Measurements from ENCODE around the gene MBD3. TPM values are rescaled to one million over a fixed set of nuclear protein-coding genes. Genes with fewer than 3 reads are reported as not detected.
A peak's percentile ranks its signal among the peaks of the same experiment; 100 is the strongest.

MBD3 gene
- total and polyA plus RNA-seq, 7 donors: 26.1 to 105 (median 61.7) TPM

- no peaks in the 10 kb centered on the region for H3K27me3 ChIP-seq
- H3K4me3 ChIP-seq: no peak overlapping the region
- intact Hi-C loops (cut with DNase I): loop anchor here (5.0 kb wide), 1 partner anchor 41 kb away; the partner anchor contains the start of gene MEX3D
- H3K9me3 ChIP-seq: no peaks in the 10 kb centered on the region
- 53 to 72% methylated on average over 23 of the region's 23 CpGs for WGBS, 2 donors
- no peak for DNase-seq
- H3K36me3 ChIP-seq: peaks cover 7 to 36% (median 16%) of the 10 kb centered on the region in 4 donors
- no peak for TF ChIP-seq CTCF (IDR thresholded peaks at IDR 0.05)
- no peak for TF ChIP-seq POLR2A (IDR thresholded peaks at IDR 0.05)
- TF ChIP-seq POLR2AphosphoS5 (IDR thresholded peaks at IDR 0.05): no peak
- no peak for TF ChIP-seq EP300 (IDR thresholded peaks at IDR 0.05)
- peaks cover 0 to 24% (median 22%) of the 10 kb centered on the region in 4 donors for H3K4me1 ChIP-seq
- no peak overlapping the region for H3K27ac ChIP-seq
Observed at GRCh38 chr19:1608359-1609102, 15.9 kb upstream of the MBD3 start.

- Histone ChIP-seq H3K36me3 (peaks cover 0 to 20% (median 1%) of the 10 kb centered on the region in 4 donors), H3K4me3 (peak overlapping the region; percentile 87 to 98 (median 95)), H3K27ac (peak overlapping the region; percentile 90 to 96 (median 94)), H3K9me3 (no peaks in the 10 kb centered on the region), H3K4me1 (peaks cover 0 to 39% (median 36%) of the 10 kb centered on the region in 4 donors), H3K27me3 (no peaks in the 10 kb centered on the region)
- TF ChIP-seq POLR2A (IDR thresholded peaks at IDR 0.05) (no peak), POLR2AphosphoS5 (IDR thresholded peaks at IDR 0.05) (no peak), EP300 (IDR thresholded peaks at IDR 0.05) (no peak)
- WGBS, 2 donors: 9 to 18% methylated on average over 16 of the region's 16 CpGs
- DNase-seq: no peak
- intact Hi-C loops (cut with DNase I): loop anchor here (1.0 to 5.0 kb wide), 2 partner anchors 39 to 45 kb away; partner anchors contain the start of gene MEX3D
Observed at GRCh38 chr19:1606138-1606651, 13.5 kb upstream of the MBD3 start.

GRCh38 chr19:1605236-1606137, 12.8 kb upstream of the MBD3 start, which contains the start of gene UQCR11:
Gene UQCR11, minus strand, starts transcription at chr19:1605462. Its CDS starts 53 bp downstream, at chr19:1605409.
- peaks cover 0 to 16% (median 0%) of the 10 kb centered on the region in 4 donors for H3K36me3 ChIP-seq
- TF ChIP-seq POLR2A (IDR thresholded peaks at IDR 0.05) (peak in 1 of 2 donors; percentile 20), POLR2AphosphoS5 (IDR thresholded peaks at IDR 0.05) (peak; percentile 22 to 86 (median 70)), EP300 (IDR thresholded peaks at IDR 0.05) (no peak), CTCF (IDR thresholded peaks at IDR 0.05) (peak; percentile 61 to 77 (median 66))
- peak within 1 kb of the TSS; percentile 90 to 96 (median 94) for H3K27ac ChIP-seq
- no peaks in the 10 kb centered on the region for H3K9me3 ChIP-seq
- H3K4me1 ChIP-seq: peaks cover 0 to 39% (median 36%) of the 10 kb centered on the region in 4 donors
- peak within 1 kb of the TSS; percentile 87 to 98 (median 95) for H3K4me3 ChIP-seq
- no peaks in the 10 kb centered on the region for H3K27me3 ChIP-seq
- WGBS, 2 donors: 0 to 1% methylated on average over 79 of the region's 79 CpGs
- intact Hi-C loops (cut with DNase I): loop anchor here (1.0 to 5.0 kb wide), 2 partner anchors 38 to 46 kb away; partner anchors contain the start of gene MEX3D
- peak; percentile 98 for DNase-seq

- H3K9me3 ChIP-seq: no peaks in the 10 kb centered on the region
- intact Hi-C loops (cut with DNase I): no loop called here
- peaks cover 0 to 43% (median 36%) of the 10 kb centered on the region in 4 donors for H3K4me1 ChIP-seq
- no peak overlapping the region for H3K27ac ChIP-seq
- no peak for DNase-seq
- no peak overlapping the region for H3K4me3 ChIP-seq
- peaks cover 9 to 37% (median 24%) of the 10 kb centered on the region in 4 donors for H3K36me3 ChIP-seq
- no peaks in the 10 kb centered on the region for H3K27me3 ChIP-seq
- TF ChIP-seq EP300 (IDR thresholded peaks at IDR 0.05): no peak
- TF ChIP-seq POLR2AphosphoS5 (IDR thresholded peaks at IDR 0.05): no peak
- TF ChIP-seq CTCF (IDR thresholded peaks at IDR 0.05): no peak
- TF ChIP-seq POLR2A (IDR thresholded peaks at IDR 0.05): no peak
- whole genome bisulfite sequencing, 2 donors: 94 to 96% methylated on average over 21 of the region's 21 CpGs
Observed at GRCh38 chr19:1602091-1602707, 9.5 kb upstream of the MBD3 start.
